ENCODE data around the gene STAT5A.

The STAT5A gene

GRCh38 chr17:42322382-42323267 lies 34.3 kb downstream of the STAT5A start:
- peaks cover 88% of the 10 kb centered on the region for H3K36me3 Mint-ChIP-seq (ENCODE audit: insufficient read depth)
- no peak overlapping the region for H3K4me3 Mint-ChIP-seq

DNA sequence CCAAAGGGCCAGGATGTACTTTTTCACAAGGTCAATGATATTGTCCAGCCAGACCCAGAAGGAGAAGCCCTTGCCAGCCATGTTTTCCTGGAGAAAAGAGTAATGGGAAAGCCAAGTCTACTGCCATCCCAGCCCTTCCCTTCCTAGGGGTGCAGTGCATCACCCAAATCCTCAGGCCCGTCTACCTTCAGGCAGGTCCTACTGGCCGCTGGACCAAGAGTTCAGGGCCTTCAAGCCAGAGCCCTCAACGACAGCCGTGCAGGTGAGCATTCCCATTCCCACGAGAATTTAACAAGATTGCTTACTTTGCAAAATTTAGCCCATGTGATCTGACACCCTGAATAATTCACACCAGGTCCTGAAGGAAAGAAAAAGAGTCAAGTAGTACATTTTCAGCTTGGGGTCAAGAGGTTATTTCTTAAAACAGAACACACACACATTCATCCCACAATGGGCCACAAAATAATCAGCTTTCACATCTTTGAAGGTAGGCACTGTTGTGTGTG lies 35.0 kb downstream of the STAT5A start:
- Mint-ChIP-seq H3K27ac (no peak overlapping the region), H3K27me3 (no peaks in the 10 kb centered on the region), H3K4me3 (no peak overlapping the region), H3K4me1 (ENCODE audit: low read depth in 2 of 2) (peaks cover 15 to 16% of the 10 kb centered on the region in 2 donors), H3K36me3 (ENCODE audit: insufficient read depth) (peaks cover 86% of the 10 kb centered on the region), H3K9me3 (no peaks in the 10 kb centered on the region)
- no peak for ATAC-seq (replicated peaks)
- DNase-seq, result no peak

More at GRCh38 chr17:42322382-42323267, 34.3 kb downstream of the STAT5A start:
- H3K9me3 Mint-ChIP-seq, result no peaks in the 10 kb centered on the region
- H3K4me1 Mint-ChIP-seq (ENCODE audit: low read depth in 2 of 2), result peaks cover 15 to 16% of the 10 kb centered on the region in 2 donors
- no peaks in the 10 kb centered on the region for H3K27me3 Mint-ChIP-seq
- DNase-seq, result peak; percentile 93 to 96 (median 95)
- peak; percentile 99 for ATAC-seq (replicated peaks)
- H3K27ac Mint-ChIP-seq, result no peak overlapping the region

GRCh38 chr17:42325026-42325425 lies 36.7 kb downstream of the STAT5A start:
- Mint-ChIP-seq H3K27me3 (no peaks in the 10 kb centered on the region), H3K4me1 (ENCODE audit: low read depth in 2 of 2) (peaks cover 10 to 11% of the 10 kb centered on the region in 2 donors), H3K36me3 (ENCODE audit: insufficient read depth) (peaks cover 89% of the 10 kb centered on the region), H3K27ac (peak overlapping the region in 1 of 2 donors; percentile 23), H3K9me3 (no peaks in the 10 kb centered on the region), H3K4me3 (no peak overlapping the region)
- DNase-seq, result no peak
- ATAC-seq (replicated peaks), result no peak

DNA sequence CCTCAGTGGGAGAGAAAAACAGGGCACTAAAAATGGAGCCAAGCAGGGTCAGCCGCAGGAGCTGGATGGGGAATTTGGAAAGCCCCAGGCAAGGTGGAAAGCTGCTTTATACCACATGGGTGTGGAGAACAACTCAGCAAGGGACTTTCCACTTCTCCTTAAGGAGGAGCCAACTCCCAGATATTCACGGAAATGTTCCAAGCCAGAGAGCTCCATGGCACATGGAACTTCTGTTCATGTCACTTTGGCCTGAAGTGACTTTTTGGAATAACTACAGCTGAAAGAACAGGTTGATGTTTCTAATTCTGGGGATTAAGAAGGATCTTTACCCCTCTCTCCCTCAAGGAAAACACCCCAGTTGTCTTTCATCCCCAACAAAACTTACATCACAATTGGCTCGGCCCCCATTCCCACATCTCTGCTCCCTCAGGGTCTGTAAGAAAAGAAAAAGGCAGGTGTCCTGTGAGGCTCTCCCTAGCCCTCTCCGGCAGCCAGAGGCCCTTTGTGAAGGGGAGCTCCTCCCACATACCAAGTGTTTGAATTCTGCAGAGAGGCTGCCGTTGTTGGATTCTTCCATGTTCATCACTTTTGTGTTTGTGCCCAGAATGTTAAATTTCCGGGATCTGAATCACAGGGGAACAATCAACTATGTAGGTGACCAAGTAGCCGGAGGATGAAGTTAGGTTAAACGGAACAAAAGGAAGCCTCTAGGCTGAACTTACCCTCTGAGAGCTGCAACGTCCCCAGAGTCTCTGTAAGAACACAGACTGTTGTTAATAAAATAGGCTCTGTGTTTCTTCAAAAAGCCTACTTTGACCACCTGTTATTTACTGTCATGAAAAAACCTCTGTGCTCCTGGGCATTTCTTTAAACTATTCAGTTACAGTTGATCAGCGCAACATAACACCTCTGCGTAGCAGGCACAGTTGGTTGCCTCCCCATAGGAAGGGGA lies 41.0 kb downstream of the STAT5A start:
- peak overlapping the region in 1 of 2 donors; percentile 81 for H3K27ac Mint-ChIP-seq
- no peaks in the 10 kb centered on the region for H3K4me1 Mint-ChIP-seq (ENCODE audit: low read depth in 2 of 2)
- H3K27me3 Mint-ChIP-seq, result no peaks in the 10 kb centered on the region
- DNase-seq, result no peak
- no peaks in the 10 kb centered on the region for H3K9me3 Mint-ChIP-seq
- no peak overlapping the region for H3K4me3 Mint-ChIP-seq
- no peak for ATAC-seq (replicated peaks)
- peaks cover 88% of the 10 kb centered on the region for H3K36me3 Mint-ChIP-seq (ENCODE audit: insufficient read depth)

DNA sequence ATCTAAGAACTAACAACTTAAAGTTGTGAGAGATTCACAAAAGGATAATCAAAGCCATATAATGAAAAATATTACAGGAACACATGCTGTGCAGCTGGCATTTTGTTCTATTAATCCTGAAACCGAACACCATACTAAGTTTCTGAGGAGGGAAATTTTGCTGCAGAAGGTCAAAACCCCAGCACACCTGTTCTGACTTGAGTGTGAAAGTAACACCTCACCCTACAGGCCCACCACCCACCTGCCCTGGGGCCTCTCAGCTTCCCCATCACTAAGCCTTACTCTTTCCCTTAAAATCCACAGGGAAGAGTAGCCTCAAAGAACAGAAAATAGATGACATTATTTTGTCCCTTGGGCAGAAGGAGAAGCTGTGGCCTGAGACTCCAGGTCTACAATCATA lies 44.8 kb downstream of the STAT5A start:
- Mint-ChIP-seq H3K4me1 (ENCODE audit: low read depth in 2 of 2) (peaks cover 5 to 6% of the 10 kb centered on the region in 2 donors), H3K9me3 (no peaks in the 10 kb centered on the region), H3K27ac (no peak overlapping the region), H3K36me3 (ENCODE audit: insufficient read depth) (peaks cover 91% of the 10 kb centered on the region), H3K4me3 (no peak overlapping the region), H3K27me3 (no peaks in the 10 kb centered on the region)
- ATAC-seq (replicated peaks) (no peak), DNase-seq (no peak)

DNA sequence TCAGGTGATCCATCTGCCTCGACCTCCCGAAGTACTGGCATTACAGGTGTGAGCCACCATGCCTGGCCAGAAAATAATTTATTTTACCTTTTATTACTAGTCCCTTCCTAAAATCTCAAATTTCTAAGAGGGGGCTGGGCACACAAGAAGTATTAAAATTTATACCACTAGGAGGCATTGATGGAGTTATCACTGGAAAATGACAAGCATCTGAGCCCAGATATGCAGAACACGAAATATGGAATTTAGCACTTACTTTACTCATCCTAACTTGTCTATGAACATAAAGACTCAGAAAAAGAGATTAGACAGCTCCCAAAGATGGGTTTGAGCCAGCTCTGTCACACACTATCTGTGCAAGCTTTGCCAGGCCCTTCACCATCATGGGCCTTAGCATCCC lies 46.4 kb downstream of the STAT5A start:
- DNase-seq, result no peak
- H3K9me3 Mint-ChIP-seq, result no peaks in the 10 kb centered on the region
- H3K27me3 Mint-ChIP-seq, result no peaks in the 10 kb centered on the region
- H3K4me1 Mint-ChIP-seq (ENCODE audit: low read depth in 2 of 2), result peaks cover 10 to 16% of the 10 kb centered on the region in 2 donors
- ATAC-seq (replicated peaks), result no peak
- H3K27ac Mint-ChIP-seq, result no peak overlapping the region
- H3K36me3 Mint-ChIP-seq (ENCODE audit: insufficient read depth), result peaks cover 88% of the 10 kb centered on the region
- H3K4me3 Mint-ChIP-seq, result no peak overlapping the region

GRCh38 chr17:42337442-42337841 lies 49.1 kb downstream of the STAT5A start:
- DNase-seq (peak; percentile 46 to 51 (median 49)), ATAC-seq (replicated peaks) (peak; percentile 87)
- peak overlapping the region; percentile 91 to 94 for H3K27ac Mint-ChIP-seq
- peak overlapping the region; percentile 38 to 53 for H3K4me3 Mint-ChIP-seq
- H3K4me1 Mint-ChIP-seq (ENCODE audit: low read depth in 2 of 2), result peaks cover 23 to 32% of the 10 kb centered on the region in 2 donors
- H3K36me3 Mint-ChIP-seq (ENCODE audit: insufficient read depth), result peaks cover 83% of the 10 kb centered on the region
- no peaks in the 10 kb centered on the region for H3K9me3 Mint-ChIP-seq
- no peaks in the 10 kb centered on the region for H3K27me3 Mint-ChIP-seq

- H3K27me3 Mint-ChIP-seq, result no peaks in the 10 kb centered on the region
- no peaks in the 10 kb centered on the region for H3K9me3 Mint-ChIP-seq
- H3K36me3 Mint-ChIP-seq (ENCODE audit: insufficient read depth), result peaks cover 83% of the 10 kb centered on the region
- peaks cover 27 to 37% of the 10 kb centered on the region in 2 donors for H3K4me1 Mint-ChIP-seq (ENCODE audit: low read depth in 2 of 2)
- no peak for DNase-seq
- H3K4me3 Mint-ChIP-seq, result peak overlapping the region in 1 of 2 donors; percentile 60
- ATAC-seq (replicated peaks), result no peak
- peak overlapping the region; percentile 83 to 84 for H3K27ac Mint-ChIP-seq
Measured at GRCh38 chr17:42338427-42338985, 50.2 kb downstream of the STAT5A start.

DNA sequence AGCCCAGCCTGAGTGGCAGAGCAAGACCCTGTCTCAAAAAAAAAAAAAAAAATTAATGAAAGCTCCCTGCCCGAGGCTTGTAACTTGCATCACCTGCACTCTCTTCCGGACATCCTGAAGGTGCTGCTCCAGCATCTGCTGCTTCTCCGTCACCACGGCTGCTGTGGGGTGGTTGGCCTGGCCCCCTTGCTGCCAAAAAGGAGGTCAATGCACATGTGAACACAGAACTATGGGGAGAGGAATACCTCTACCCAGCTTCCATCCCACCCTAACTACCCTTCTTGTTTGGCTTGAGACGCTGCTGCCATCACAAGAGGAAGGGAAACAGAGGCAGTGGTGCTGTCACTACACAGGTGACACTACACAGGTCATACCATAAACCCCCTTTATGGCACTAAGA lies 50.9 kb downstream of the STAT5A start:
- no peaks in the 10 kb centered on the region for H3K27me3 Mint-ChIP-seq
- ATAC-seq (replicated peaks) (no peak), DNase-seq (no peak)
- H3K36me3 Mint-ChIP-seq (ENCODE audit: insufficient read depth), result peaks cover 85% of the 10 kb centered on the region
- H3K9me3 Mint-ChIP-seq, result no peaks in the 10 kb centered on the region
- H3K4me3 Mint-ChIP-seq, result no peak overlapping the region
- H3K27ac Mint-ChIP-seq, result peak overlapping the region in 1 of 2 donors; percentile 83
- H3K4me1 Mint-ChIP-seq (ENCODE audit: low read depth in 2 of 2), result peaks cover 27 to 37% of the 10 kb centered on the region in 2 donors

GRCh38 chr17:42340691-42341127 lies 52.4 kb downstream of the STAT5A start:
- H3K9me3 Mint-ChIP-seq, result no peaks in the 10 kb centered on the region
- peak; percentile 34 for ATAC-seq (replicated peaks)
- H3K4me1 Mint-ChIP-seq (ENCODE audit: low read depth in 2 of 2), result peaks cover 27 to 37% of the 10 kb centered on the region in 2 donors
- peaks cover 85% of the 10 kb centered on the region for H3K36me3 Mint-ChIP-seq (ENCODE audit: insufficient read depth)
- H3K27ac Mint-ChIP-seq, result peak overlapping the region; percentile 83 to 84
- no peak for DNase-seq
- H3K4me3 Mint-ChIP-seq, result no peak overlapping the region
- H3K27me3 Mint-ChIP-seq, result no peaks in the 10 kb centered on the region

GRCh38 chr17:42341568-42341967 lies 53.3 kb downstream of the STAT5A start:
- ATAC-seq (replicated peaks) (no peak), DNase-seq (no peak)
- Mint-ChIP-seq H3K9me3 (no peaks in the 10 kb centered on the region), H3K4me1 (ENCODE audit: low read depth in 2 of 2) (peaks cover 27 to 37% of the 10 kb centered on the region in 2 donors), H3K4me3 (peak overlapping the region in 1 of 2 donors; percentile 23), H3K27me3 (no peaks in the 10 kb centered on the region), H3K36me3 (ENCODE audit: insufficient read depth) (peaks cover 85% of the 10 kb centered on the region), H3K27ac (peak overlapping the region; percentile 83 to 84)

GRCh38 chr17:42342242-42343008 lies 54.1 kb downstream of the STAT5A start:
- H3K27me3 Mint-ChIP-seq, result no peaks in the 10 kb centered on the region
- H3K36me3 Mint-ChIP-seq (ENCODE audit: insufficient read depth), result peaks cover 86% of the 10 kb centered on the region
- peak overlapping the region; percentile 43 for H3K4me3 Mint-ChIP-seq
- H3K27ac Mint-ChIP-seq, result peak overlapping the region; percentile 83 to 84
- DNase-seq, result no peak
- ATAC-seq (replicated peaks), result peak; percentile 60
- peaks cover 27 to 36% of the 10 kb centered on the region in 2 donors for H3K4me1 Mint-ChIP-seq (ENCODE audit: low read depth in 2 of 2)
- no peaks in the 10 kb centered on the region for H3K9me3 Mint-ChIP-seq

Measured in effector memory CD8-positive, alpha-beta T cell (primary cell).